HG03439 (cell line): ENCODE measurements around the gene SYT12.
"Not testable (repeated sequence)": the region's sequence is repeated elsewhere in the genome, so short reads cannot be mapped to it uniquely, and the experiment has no call there.

ENCODE experiments used
- ATAC-seq: cut with Tn5 transposase; IDR thresholded peaks from one replicate; pipeline ENCODE4 v1.9.1; 2021; ENCODE audit warnings: mild to moderate bottlenecking, moderate library complexity; ENCODE audit not compliant: unreplicated experiment

The SYT12 gene, protein sequence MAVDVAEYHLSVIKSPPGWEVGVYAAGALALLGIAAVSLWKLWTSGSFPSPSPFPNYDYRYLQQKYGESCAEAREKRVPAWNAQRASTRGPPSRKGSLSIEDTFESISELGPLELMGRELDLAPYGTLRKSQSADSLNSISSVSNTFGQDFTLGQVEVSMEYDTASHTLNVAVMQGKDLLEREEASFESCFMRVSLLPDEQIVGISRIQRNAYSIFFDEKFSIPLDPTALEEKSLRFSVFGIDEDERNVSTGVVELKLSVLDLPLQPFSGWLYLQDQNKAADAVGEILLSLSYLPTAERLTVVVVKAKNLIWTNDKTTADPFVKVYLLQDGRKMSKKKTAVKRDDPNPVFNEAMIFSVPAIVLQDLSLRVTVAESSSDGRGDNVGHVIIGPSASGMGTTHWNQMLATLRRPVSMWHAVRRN

GRCh38 chr11:67022961-67023956, at the start of gene SYT12:
Gene SYT12, plus strand, starts transcription at chr11:67023134. Its CDS starts 7,011 bp downstream, at chr11:67030145.
- no peak for ATAC-seq

DNA sequence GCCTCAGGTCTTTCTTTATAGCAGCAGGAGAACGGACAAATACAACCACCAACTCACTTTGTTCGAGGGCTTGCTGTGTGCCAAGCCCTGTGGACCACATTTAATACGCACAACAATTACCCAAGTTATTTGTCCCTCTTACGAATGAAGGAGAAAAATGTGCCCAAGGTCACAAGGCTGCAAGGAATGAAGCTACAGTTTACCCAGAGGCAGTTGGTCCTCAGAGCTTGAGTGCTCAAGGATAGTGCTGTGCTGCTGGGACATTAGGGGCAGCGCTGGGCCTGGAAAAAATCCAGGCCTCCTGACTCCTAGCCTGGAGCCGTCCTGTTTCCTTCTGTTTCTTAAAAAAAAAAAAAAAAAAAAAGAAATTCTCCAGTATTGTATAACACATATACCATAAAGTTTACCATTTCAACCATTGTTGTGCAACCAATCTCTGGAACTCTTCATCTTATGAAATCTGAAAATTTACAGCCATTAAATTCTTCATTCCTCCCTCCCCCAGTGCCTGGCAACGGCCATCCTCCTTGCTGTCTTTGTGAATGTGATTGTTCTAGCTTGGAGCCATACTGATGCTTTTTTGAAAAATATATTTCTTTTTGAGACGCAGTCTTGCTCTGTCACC, 48.9 kb upstream of the SYT12 start:
- no peak for ATAC-seq

- no peak for ATAC-seq
Observed at GRCh38 chr11:66974724-66975404, 48.1 kb upstream of the SYT12 start, which contains the start of gene C11orf86. Gene C11orf86, plus strand, starts transcription at chr11:66975304. Its CDS starts 59 bp downstream, at chr11:66975363.

DNA sequence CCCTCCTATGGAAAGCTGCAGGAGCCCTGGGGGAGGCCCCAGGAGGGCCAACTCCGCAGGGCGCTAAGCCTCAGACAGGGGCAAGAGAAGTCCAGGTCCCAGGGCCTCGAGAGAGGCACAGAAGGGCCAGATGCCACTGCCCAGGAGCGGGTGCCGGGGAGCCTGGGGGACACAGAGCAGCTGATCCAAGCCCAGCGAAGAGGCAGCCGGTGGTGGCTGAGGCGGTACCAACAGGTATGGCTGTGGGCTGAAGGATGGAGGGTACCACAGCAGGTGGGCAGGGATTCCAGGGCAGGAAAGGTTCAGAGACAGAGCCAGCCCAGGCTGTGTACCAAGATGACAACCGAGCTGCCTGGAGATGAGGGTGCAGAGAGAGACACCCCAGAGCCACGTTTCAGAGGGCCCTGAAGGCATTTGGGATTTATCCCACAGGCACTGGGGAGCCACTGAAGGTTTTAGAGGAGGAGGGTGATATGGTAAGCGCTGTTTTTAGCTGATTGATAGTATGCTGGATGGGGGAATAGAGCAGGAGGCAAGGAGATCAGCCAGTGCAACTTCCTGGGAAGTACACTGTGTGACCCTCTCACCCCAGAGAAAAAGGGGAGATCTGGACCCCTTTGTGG, 47.4 kb upstream of the SYT12 start:
- ATAC-seq: no peak

DNA sequence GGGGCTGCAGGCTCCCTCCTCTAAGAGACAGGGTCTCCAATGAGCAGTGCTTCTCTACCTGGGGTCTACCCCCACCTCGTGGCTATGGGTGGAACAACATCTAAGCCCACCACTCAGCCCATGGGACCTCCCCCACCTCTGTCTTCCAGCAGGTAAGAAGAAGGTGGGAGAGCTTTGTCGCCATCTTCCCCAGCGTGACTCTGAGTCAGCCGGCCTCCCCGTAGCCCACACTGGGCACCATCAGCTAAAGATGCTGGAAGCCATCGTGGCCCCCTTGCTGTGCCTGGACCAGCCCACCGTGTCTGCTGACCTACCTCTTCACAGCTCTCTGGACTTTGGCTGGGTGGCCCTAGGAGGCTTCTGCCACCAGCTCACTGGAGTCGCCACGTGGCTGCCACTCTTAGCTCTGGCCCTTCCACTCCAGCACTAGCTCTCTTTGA, 46.9 kb upstream of the SYT12 start:
- no peak for ATAC-seq

GRCh38 chr11:66976925-66977324, 46.0 kb upstream of the SYT12 start:
- no peak for ATAC-seq

DNA sequence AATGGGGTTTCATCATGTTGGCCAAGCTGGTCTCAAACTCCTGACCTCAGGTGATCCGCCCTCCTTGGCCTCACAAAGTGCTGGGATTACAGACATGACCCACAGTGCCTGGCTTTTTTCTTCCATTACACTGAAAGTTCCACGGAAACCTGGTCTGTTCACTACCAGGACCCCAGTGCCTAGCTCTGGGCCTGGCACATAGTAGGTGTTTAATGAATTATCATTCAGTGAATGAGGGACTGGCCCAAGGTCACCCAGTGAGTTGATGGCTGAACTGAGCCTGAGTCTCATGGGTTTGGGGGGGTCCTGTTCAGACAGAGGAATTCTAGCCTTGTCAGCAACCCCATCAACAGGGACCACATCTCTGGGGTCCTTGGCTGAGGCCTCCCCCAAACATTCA, 44.7 kb upstream of the SYT12 start:
- ATAC-seq: no peak

GRCh38 chr11:66978717-66979116, 44.2 kb upstream of the SYT12 start:
- no peak for ATAC-seq

DNA sequence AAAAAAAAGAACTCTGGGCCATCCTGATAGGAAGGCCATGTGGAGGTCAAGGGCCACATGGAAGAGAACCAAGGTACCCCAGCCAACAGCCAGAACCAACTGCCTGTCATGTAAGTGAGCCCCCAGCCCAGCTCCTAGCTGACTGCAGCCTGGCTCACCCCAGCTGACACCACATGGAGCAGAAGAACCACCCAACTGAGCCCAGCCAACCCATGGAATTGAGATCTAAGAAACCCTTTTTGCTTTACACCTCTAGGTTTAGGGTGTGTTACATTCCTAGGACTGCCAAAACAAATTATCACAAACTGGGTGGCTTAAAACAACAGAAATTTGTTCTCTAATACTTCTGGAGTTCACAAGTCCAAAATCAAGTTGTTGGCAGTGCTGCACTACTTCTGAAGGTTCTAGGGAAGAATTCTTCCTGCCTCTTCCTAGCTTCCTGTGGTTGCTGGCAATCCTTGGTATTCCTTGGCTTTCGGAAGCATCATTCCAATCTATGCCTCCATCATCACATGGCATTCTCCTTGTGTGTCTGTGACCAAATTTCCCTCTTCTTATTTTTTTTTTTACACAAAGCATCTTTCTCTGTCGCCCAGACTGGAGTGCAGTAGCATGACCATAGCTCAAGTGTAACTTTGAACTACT, 43.5 kb upstream of the SYT12 start:
- ATAC-seq: no peak

DNA sequence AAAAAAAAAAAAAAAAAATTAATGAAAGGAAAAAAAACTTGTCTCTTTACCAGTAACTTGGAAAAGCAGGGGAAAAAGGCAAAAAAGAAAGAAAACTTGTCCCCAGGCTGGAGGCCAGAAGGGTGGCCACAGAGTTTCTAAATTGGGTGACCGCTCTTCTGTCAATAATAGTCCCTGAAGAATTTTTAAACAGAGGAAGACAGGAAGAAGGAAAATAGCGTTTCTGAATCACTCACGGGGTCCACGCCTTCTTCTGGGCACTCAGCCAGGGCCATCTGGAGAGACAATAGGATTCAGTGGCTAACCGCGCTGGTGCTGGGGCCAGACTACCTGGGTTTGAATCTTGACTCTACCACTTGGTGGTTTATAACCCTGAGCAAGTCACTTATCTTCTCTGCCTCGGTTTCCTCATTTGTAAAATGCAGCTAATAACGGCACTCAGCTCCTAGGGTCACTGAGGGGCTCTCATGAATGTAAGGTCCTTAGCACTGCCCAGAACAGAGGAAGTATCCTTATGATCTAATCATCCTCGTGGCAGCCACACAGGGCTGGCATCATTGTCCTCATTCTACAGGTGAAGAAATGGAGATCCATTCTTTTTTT, 40.9 kb upstream of the SYT12 start:
- ATAC-seq: no peak

- ATAC-seq: no peak
Observed at GRCh38 chr11:66983275-66983924, 39.5 kb upstream of the SYT12 start.

- ATAC-seq: no peak
Observed at GRCh38 chr11:66985508-66986177, 37.3 kb upstream of the SYT12 start.

GRCh38 chr11:66986178-66986545, 36.8 kb upstream of the SYT12 start:
- no peak for ATAC-seq

DNA sequence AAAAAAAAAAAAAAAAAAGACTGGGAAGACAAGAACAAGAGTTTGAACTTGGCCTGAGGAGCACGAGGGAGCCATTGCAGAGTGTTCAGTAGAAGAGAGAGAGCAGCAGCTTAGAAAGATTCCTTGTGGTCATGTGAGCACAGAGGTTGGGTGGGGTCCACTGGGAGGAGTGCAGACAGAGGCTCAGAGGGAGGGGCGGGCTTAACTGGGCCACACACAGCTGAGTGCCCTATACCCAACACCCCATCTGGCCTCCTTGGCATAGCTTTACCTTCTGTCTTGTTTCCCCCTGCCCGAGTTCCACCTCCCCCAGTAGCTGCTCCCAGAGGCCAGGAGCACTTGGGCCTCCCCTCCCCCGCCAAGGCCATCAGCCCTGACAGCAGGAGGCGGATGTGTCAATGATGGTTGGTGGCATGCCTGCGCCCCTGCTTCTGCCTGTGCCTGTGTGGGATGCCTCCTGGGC, 35.7 kb upstream of the SYT12 start:
- ATAC-seq: no peak

DNA sequence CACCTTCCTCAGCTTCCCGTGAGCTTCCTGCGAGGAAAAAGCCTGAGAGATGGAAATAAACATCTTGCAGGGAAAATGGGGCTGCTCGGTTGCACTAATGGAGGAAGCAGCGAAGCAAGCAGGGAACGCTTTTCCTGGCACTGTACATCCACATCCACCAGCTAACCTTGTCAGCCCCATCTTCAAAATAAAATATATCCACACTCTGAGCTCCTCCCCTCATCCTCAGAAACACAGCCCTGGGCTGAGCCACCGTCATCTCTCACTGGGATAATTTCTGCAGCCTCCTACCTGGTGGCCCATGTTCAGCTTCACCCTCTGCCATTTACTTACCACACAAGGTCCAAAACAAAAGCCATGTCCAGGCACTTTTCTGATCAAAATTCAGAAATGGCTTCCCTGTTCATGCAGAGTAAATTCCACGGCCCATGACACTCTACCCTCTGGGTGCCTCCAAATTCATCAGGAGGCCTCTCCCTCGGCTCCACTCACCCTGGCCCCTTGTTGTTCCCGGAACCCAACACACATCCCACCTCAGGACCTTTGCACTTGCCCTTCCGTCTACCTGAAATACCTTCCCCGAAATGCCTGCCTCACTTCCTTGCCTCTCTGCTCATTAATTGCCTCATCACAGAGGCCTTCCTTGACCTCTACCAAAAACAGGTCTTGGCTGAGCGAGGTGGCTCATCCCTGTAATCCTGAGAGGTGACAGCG, 34.9 kb upstream of the SYT12 start:
- no peak for ATAC-seq

GRCh38 chr11:66988741-66989140, 34.2 kb upstream of the SYT12 start:
- not testable (repeated sequence) for ATAC-seq

GRCh38 chr11:66989360-66989759, 33.6 kb upstream of the SYT12 start:
- not testable (repeated sequence) for ATAC-seq
